AG08395 (cell line): Measurements from ENCODE around the gene NPAS3.
"Not testable (repeated sequence)": the region's sequence is repeated elsewhere in the genome, so short reads cannot be mapped to it uniquely, and the experiment has no call there.

Experiments used
- DNase-seq: peaks from one replicate; pipeline ENCODE4 v3.0.0; 2012; ENCODE audit warnings: mixed read lengths, low spot score

The NPAS3 gene

DNA sequence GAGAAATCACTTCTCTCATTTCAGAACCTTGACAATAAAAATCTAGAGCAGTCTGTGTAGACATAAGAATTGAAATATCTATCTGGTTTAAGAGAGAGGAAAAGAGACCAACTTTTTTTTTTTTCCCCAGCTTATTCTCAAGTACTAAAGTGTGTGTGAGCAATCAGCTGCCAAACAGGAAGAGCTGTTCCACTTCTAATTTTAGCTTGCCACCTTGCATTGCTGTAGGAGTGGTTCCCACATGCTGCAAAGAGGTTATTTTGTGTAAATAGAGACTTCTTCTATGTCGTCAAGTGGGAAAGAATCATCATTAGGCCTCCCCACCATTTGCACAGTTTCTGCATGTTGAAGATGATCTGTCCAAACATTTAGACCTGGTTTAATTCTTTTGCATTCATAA lies 142.6 kb downstream of the NPAS3 start:
- DNase-seq: no peak

DNA sequence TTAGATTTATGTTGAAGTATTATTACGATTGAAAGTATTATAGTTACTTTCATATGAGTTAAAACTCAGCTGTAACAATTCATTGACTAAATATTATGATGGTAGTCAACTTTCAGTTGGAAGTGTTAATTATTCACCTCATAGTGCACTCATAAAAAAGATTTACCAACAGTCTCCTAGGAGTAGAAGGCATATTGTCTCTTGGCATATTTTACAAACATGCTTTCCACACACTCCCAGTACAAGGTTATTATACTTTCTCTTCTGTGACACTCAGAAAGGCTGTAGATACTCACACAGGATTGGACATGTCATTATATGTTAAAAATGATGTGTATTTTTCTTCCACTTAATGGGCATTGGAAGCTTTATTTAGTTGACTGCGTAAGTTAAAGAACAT lies 147.1 kb downstream of the NPAS3 start:
- DNase-seq: no peak

DNA sequence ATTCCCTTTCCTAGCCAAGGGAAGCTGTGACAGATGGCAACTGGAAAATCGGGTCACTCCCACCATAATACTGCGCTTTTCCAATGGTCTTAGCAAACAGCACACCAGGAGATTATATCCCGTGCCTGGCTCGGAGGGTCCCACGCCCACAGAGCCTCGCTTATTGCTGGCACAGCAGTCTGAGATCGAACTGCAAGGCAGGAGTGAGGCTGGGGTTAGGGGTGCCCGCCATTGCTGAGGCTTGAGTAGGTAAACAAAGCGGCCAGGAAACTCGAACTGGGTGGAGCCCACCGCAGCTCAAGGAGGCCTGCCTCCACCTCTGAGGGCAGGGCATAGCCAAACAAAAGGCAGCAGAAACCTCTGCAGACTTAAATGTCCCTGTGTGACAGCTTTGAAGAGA lies 149.6 kb downstream of the NPAS3 start:
- DNase-seq: not testable (repeated sequence)

DNA sequence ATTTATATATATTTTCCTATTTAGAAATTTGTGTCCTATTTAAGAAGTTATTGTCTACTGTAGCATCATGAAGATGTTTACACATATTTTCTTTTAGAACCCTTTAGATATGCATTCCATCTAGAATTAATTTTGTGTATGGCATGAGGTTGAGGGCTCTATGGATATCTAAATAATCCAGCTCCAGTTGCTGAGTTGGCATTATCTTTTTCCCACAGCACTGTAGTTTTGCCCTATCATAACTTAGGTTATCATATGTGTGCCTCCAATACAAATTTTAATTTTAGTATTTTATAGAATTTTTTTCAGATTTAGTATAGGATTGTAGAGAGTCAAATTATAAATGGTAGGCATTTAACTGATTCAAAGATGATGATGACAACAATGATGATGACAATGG lies 159.3 kb downstream of the NPAS3 start:
- DNase-seq: no peak

DNA sequence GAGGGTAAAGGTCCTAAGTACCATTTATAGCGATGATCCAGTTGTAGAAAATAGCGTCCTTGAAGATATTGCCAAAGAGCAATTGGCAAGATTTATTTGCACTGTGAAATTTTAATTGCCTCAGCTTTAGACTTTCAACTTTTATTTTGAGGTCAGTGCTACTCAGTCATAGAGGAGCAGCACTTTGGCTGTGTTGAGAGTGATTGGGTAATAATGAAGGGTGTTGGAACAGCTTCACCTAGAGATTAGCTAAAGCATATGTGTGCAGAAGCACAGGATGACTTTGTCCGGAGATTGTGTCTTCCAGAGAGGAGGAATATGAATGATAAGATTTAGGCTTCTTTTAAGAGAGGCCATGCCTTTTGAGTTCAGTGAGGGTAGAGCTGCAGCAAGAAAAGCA lies 164.8 kb downstream of the NPAS3 start:
- DNase-seq: no peak

DNA sequence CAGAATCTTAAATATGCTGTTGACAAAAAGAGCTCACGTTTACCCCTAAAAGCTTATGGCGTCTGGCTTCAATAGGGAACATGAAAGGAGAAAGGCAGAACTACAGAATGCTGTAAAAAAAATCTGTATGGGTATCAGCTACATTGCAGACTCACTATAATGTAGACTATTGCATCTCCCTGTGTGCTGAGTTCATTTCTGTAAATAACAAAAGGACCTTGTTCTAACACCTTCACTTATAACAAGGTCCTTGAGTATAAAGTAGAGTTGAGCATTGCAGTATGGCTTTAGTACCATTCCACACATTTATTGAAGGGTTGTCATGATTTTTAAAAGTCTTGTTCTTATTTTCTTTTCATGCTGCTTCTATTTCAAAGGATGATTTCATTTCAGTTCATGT lies 165.3 kb downstream of the NPAS3 start:
- DNase-seq: no peak

DNA sequence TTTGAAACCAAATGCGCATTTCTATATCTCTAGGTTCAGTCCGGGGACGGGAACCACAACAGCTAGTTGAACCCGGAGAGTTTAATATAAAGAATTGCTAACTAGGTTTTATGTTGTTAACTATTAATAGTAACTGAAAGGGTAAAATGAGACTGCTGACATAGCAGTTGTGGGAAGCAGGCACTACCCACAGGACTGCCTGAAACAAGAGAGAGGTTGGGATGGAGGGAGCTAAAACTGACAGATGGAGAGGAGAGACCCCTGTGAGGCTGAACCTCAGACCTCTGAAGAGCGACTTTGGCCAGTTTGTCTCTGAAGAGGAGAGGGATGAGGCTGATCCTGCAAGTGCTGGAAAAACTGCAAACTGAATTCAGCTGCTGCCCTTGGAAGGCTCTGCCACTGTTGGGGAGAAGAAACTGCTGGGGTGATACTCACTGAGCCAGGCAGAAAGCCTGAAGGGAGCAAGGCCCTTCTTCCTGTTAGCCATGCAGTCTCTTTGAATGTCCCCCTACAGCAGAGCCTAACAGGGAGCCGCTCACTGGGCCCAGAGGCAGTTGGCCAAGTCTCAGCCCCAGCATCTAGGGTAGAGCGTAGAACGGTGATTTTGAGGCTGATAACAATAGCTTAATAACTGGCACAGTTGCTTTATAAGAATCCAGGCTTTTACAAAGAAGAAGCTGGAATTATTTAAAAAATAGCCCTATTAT lies 172.2 kb downstream of the NPAS3 start:
- no peak for DNase-seq

DNA sequence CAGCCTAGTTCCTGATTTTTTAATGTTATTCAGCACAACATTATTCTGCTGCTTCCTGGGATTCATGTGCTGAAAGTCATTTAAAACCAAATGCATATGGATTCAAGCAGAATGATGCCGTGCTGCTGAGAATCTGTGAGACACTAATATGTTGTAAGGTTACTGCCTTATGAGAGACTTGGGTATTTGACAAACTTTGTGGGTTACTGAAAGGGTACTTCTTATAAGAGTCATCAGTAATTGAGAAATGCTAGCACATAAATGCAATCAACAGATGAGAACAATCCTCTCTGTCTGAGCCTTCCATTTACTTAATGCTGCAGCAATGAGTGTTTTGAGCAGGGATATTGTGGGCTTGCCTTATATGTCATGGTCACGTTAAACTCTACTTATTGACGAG lies 175.7 kb downstream of the NPAS3 start:
- no peak for DNase-seq

DNA sequence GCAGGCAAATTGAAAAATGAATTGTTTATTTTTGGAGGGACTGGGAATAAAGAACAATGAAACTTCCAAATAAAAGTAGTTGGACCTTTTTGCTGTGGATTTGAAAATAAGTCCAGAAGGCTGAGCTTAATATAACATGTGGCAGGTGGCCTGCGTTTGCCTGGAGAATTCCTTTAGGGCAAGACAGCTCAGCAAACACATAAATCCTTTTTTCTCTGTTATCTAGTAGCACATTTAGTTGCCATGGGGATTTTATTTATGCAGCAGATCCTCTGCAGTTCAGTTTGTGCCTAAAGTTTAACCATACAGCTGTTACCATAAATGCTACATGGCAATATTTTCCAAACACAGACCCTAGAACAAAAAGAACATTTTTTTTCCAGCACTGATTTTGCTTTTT lies 180.0 kb downstream of the NPAS3 start:
- DNase-seq: no peak

DNA sequence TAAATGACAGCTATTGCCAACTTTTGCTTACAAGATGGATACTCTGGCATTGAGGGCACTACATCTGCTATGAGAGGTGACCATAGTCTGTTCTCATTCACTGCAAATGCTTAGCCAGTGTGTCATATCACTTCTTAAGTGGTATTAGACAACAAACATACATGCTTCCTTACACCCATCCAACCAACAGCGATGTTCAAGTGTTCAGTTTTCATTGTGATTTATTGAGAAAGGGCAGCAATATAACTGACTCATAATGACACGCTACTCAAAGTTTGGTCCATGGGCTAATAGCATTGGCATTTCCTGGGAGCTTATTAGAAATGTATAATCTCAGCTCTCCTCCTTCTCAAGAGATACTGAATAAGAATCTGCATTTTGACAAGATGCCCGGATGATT lies 181.7 kb downstream of the NPAS3 start:
- DNase-seq: peak; percentile 29

DNA sequence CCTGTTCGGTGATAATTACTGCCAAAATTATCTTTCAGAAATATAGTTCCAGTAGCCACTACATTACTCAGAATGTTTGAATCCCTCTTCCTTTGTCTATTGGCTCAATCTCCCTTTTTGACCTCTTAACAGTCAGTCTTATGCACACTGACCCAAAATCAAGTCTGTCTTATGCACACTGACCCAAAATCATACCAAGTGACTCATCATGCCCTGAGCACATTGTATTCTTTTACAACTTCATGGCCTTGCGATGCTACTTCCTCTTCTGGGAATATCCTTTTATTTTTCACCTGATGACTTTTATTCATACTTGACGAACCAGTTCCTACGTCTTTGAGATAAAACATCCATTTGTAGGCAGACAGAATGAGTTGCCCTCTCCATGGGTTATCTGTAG lies 182.3 kb downstream of the NPAS3 start:
- DNase-seq: no peak

DNA sequence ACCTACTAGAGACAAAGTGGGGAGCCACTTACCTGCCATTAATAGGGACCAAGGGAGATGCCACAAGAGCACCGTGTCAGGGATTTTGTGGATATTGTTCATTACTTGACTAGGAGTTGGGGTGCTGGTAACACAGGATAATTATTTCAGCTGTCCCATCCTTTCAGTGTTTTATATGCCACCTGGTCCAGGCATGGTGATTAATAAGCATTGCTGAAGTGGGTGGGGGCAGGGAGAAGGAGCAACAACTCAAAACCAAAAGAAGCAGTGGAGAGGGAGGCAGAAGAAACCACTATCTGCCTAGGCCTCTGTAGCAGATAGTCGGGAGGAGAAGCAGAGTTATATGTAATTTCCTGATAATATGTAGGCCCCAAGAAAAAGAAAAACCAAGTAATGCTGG lies 184.6 kb downstream of the NPAS3 start:
- DNase-seq: no peak

DNA sequence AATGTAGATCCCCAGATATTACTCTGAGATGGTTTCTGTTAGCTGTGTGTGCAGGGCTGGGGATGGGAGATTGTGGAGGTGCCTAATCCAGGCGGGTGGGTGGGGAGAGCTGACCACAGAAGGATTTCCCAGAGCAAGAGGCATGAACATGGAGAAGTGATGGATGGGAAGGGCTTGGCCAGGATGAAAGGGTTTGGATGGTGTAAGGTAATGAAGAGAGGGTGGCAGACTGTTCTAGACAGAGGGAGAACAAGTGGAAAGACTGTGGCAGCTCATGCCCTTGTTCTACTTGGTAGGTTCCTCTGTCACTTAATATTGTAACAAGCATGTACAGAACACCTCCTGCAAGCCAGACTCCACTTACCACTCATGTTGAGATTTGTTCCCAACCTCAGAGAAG lies 187.8 kb downstream of the NPAS3 start:
- no peak for DNase-seq

DNA sequence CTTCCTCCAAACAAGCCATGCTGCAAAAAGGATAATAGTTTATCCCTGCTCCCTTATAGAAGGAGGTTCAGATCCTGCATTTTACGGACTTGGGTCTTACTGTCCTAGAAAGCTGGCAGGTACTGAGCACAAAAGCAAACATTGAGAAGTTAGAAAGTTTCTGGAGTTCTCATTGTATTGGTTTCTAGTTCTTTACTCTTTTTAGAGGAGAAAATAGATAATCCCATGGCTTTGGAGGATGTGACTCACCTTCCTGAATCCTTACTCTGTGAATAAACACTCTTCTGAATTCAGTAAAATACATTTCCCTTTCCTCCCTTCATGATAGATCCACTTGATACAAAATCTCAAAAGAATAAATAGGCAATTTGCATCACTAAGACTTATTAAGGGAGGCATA lies 188.9 kb downstream of the NPAS3 start:
- peak; percentile 11 for DNase-seq

DNA sequence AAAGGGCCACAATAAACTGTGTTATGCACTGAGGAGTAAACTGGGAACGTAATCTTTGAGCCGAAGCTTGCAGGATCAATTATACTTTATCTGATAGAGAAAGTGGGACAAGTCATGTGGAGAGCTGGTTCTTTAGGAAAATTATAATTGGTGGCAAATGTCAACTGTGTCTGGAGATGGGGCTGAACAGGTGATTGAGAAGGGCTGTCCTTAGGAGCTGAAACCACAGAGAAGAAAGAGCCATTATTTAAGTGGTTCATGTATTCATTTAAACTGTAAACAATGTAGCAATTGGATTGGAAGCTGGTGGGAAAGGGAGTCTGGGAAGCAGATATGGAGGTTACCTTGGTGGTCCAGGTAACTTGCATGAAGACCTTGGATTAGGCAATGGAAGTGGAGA lies 193.1 kb downstream of the NPAS3 start:
- no peak for DNase-seq

DNA sequence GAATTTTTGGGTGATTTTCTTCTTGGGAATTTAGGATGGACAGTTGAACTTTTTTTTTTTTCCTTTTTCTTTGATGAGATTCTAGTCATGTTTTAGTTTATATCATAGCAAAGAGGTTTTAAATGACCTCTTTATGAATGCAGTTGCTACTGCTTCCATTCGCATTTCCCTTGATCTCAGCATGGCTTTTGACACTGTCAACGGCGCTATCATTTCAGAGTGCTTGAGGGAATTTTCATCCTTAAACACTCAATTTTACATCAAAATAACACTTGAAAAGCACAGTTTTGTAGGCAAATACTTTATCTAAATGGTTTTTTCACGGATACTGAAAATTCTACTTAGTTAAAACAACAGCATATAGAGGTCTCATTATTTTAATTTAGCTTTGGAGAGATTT lies 195.5 kb downstream of the NPAS3 start:
- no peak for DNase-seq

DNA sequence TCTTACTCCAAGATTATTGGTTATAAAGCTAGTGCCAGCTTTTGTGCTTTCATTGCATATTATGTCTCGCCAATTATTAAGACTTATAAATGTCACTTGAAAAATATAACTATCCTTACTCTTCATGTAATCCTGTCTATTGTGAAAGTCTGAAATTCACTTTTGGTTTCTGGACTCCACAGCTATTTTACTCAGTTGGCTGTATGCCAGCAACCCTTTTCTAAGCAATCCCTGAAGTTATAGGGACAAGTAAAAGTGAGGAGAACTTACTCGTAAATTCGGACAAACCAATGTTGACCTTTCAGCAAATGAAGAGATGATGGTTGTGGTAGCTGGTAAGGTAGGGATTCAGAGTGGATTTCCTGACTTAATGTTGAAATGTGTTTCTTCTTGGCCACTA lies 196.3 kb downstream of the NPAS3 start:
- DNase-seq: no peak

DNA sequence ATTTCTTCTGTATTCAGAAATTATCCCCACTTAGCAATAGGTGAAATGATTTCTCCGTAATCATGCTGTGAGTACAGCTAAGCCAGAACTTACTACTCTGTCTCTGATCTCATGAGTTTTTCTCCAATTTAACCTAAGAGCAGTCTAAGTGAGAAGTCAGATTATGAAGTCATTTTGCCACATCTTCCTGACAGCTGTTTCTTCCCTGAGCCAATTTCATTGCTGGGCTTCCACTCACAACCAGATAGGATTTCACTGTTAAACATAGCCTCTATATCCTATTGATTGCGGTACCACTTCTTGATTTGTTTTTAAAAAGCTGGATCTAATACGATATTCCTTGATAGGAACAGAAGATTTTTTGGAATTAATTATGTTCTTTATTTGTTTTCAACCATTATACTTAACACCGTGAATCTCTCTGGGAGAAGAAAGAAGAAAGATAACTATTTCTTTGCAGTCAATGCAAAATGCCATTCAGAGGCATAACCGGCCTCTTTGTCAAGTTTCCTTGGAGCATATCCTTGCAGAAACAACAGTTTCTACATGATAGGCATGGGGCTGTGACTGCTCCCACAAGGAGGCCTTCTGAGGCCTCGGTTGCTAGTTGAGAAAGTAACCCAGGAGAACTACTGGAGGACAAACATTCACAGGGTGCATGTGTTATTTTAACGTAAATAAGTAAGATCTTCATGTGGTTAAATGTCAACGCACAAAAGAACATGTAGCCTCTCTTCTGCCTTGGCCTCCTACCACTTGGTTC lies 212.2 kb downstream of the NPAS3 start:
- no peak for DNase-seq

DNA sequence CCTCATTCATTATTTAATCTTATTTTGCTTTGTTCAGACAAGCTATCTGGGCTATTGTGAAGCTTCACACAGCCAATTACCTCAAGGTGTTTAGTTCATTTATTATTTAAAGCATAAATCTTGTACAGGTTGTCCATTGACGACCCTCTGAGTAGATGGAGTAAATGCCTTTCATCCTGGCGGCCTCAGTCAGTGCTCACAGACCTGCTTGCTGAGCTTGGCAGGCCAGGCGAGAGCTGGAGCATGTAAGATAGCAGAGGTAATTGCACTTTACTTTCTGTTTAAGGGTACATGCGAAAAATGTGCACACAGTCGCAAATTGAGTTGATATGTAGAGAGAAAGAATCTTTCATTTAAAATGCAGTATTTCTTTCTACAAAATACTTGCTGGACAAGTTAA lies 224.4 kb downstream of the NPAS3 start:
- no peak for DNase-seq

DNA sequence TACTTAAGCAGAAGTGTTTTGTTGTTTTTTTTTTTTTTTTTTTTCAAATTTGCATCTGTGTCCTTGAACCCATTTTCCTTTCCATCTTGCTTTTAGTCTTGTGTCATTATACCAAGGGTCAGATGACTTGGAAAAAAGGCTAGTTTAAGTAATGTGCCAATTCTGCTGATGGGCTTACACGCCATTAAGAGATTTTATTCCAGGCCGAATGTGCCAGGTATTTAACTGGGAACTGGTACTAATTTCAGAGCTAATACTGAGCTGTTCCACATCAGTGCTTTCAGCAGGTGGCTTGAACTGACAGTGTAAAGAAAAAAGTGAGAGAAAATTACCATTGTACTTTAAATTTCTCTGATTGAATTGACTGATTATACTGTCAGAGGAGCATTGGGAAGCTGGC lies 224.9 kb downstream of the NPAS3 start:
- no peak for DNase-seq

DNA sequence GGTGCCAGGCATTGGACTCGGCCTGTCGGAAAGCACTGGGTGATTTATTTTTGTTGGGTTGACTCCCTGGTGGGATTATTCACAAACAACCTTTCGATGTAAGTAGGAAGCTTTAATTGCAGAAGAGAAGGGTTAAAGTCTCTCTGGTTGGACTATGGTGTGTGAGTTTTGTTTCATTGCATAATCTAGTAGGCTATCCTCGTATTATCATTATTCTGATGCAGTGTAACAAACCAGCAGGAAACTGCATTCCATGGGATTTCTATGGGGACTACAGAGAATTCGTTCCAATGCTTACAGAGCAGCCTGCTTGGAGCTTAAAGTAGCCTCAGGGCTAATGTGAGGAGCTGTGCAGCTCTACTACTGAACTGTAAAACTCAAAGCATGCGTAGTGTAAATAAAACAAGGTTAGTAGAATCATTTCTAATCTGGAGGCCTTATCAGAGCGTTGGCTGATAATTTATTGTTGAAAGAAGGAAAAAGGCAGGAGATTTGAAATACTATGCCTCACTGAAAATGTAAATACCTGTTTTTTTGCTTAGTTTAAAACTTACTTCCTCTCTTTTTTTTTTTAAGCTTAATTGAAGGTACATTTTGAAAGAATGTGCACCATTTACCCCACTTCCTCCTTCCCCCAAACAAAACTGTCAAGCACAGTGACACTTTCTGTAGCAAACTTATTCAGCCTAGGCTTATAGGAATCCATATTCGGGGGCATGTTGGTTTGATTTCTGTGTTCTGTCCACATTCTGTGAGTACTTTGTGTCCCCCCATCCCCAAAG lies 226.7 kb downstream of the NPAS3 start:
- no peak for DNase-seq

DNA sequence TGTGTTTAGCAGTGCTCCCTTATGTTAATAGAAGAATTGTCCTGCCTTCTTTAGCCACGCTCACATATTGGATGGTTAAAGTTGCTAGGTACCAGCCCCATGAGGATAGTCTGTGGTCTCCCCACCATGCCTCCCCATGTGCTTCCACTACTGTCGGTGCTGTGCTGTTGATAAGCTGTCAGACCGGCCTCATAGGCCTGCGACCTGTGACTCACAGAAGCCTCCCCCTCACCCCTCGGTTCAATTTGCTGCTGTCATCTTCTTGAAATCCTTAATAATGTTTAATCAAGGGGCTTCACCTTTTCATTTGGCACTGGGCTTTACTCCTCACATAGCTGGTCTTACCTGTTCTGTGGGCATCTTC lies 227.2 kb downstream of the NPAS3 start:
- DNase-seq: no peak

DNA sequence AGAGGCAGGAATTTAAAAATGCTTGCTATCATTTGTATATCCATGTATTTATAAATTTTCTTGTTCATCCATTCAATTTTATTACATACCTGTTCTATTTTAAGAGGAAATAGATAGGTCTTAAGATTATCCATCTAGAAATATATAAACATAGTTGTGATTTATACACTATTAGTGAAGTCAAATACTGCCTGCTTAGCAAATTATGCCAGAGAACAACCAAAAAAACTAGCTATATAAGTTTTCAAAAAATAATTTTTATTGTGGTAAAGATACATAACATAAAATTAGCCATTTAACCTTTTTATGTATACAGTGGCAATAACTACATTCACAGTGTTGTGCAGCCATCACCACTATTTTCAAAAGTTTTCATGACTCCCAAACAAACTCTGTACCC lies 237.3 kb downstream of the NPAS3 start:
- DNase-seq: no peak
